ENCODE data around the gene TFPT. TPM values are rescaled to one million over a fixed set of nuclear protein-coding genes. Genes with fewer than 3 reads are reported as not detected.

The TFPT gene
- total and polyA plus RNA-seq, 10 of the 15 experiments (the other 5 are each of a cell fraction or from before 2014, with no cell fraction given), result 1.7 to 40.2 (median 25.6) TPM

DNA sequence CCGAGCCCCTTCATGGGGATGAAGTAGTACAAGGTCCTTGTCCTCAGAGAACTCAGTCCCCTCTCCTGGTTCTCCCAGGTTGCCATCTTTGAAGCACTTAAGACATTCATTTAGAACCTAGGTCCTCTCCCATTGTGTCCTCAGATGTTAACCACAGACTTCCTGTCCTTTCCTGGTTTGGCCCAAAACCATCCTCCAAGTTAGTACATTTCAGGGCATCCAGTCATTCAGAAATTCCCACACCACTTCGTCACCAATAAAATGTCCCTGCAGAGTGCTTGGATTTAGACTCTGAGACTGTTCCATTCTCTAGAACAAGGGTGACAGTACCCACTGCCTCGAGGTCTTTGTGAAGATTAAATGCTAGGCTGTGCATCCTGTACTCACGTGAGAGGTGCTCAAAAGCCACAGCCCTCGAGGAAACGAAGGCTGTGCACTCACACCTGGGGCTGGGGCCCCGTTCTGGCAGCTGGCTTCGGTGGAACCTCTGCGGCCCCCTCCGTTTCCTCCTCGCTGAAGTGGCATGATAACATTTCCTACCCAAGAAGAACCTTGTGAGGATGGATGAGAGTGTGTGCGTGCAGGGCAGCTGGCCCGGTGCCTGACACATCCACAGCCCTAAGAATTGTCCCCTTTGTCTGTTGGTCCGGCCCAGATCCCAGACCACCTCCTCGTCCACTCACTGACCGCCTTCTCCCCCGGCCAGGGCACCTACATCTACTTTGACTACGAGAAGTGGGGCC is 39.3 kb upstream of the TFPT start:
- no peak overlapping the region for H3K4me2 ChIP-seq (ENCODE audit: control insufficient read depth, insufficient read depth)
- BruUV-seq (replicated peaks), result TSS peak; percentile 52
- ChIA-PET CTCF (no interaction called here), POLR2A (no interaction called here), SMC1A (ENCODE audit: uncharacterized antibody, unreplicated experiment) (no interaction called here), RAD21 (ENCODE audit: unreplicated experiment) (no interaction called here)
- no peaks in the 10 kb centered on the region for H3K9me3 ChIP-seq (replicated peaks; ENCODE audit: control insufficient read depth, insufficient read depth, low read length)
- no peaks in the 10 kb centered on the region for H4K20me1 ChIP-seq (ENCODE audit: control insufficient read depth, insufficient read depth)
- H3K9ac ChIP-seq (ENCODE audit: control insufficient read depth, insufficient read depth, low read length), result no peak overlapping the region
- DNase-seq (ENCODE audit: low read depth, low spot score) (no peak), FAIRE-seq (no peak), ATAC-seq (no peak)
- peaks cover 25% of the 10 kb centered on the region in 2 experiments; a peak in 3 of 4 replicates for H3K36me3 ChIP-seq (ENCODE audit: control insufficient read depth in 2 of 2, insufficient read depth in 2 of 2, low read length in 1 of 2)
- H3K4me1 ChIP-seq (ENCODE audit: control insufficient read depth, insufficient read depth, low read length), result no peaks in the 10 kb centered on the region
- no peaks in the 10 kb centered on the region for H3K27me3 ChIP-seq (replicated peaks in 1 of 2; ENCODE audit: control insufficient read depth in 2 of 2, insufficient read depth in 2 of 2, low read length in 1 of 2)
- in situ Hi-C loops (cut with MboI) (no loop called here), intact Hi-C loops (cut with micrococcal nuclease; ENCODE audit: unreplicated experiment) (no loop called here)
- no peak overlapping the region for H3K4me3 ChIP-seq
- H3K79me2 ChIP-seq (ENCODE audit: control insufficient read depth, insufficient read depth, low read length), result peaks cover 8% of the 10 kb centered on the region
- TF ChIP-seq SPI1 (IDR thresholded peaks at IDR 0.05; ENCODE audit: borderline replicate concordance, insufficient read depth, low read depth, low read length) (no peak), POU2F2 (IDR thresholded peaks at IDR 0.05; ENCODE audit: borderline replicate concordance, low read depth, low read length) (no peak), ZNF207 (IDR thresholded peaks at IDR 0.05; ENCODE audit: borderline replicate concordance) (no peak), POLR2A (IDR thresholded peaks at IDR 0.05; ENCODE audit: low read depth, low read length) (peak; percentile 64; the same call in 1 of the 2 replicates), BACH1 (IDR thresholded peaks at IDR 0.05; ENCODE audit: borderline replicate concordance) (no peak), SMC3 (IDR thresholded peaks at IDR 0.05; ENCODE audit: borderline replicate concordance, low read length) (no peak), CHD4 (IDR thresholded peaks at IDR 0.05) (no peak), BHLHE40 (IDR thresholded peaks at IDR 0.05; ENCODE audit: borderline replicate concordance in 1 of 2, low read depth in 2 of 2, low read length in 1 of 2) (peak; percentile 34 to 39; a peak in 3 of 4 replicates), KAT2A (conservative IDR thresholded peaks at IDR 0.05; ENCODE audit: control insufficient read depth, low read depth, low read length) (no peak), POLR2AphosphoS2 (IDR thresholded peaks at IDR 0.05; ENCODE audit: low read depth, low read length) (0 out of 2 replicates have a peak, but pooled peaks have one; percentile 29), PML (IDR thresholded peaks at IDR 0.05; ENCODE audit: low read length) (no peak)
- TF ChIP-seq, protein P1, sequence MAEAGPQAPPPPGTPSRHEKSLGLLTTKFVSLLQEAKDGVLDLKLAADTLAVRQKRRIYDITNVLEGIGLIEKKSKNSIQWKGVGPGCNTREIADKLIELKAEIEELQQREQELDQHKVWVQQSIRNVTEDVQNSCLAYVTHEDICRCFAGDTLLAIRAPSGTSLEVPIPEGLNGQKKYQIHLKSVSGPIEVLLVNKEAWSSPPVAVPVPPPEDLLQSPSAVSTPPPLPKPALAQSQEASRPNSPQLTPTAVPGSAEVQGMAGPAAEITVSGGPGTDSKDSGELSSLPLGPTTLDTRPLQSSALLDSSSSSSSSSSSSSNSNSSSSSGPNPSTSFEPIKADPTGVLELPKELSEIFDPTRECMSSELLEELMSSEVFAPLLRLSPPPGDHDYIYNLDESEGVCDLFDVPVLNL (IDR thresholded peaks at IDR 0.05; ENCODE audit: low read depth, low read length), result no peak
- 64% methylated on average over 18 of the region's 18 CpGs for WGBS (ENCODE audit: insufficient coverage, insufficient replicate concordance, low lambda C conversion rate, missing lambda C conversion rate)
- H3K27ac ChIP-seq (ENCODE audit: control insufficient read depth, insufficient read depth), result no peak overlapping the region
- no peak overlapping the region for H2AFZ ChIP-seq (ENCODE audit: control insufficient read depth, low read depth, low read length)

Measured in GM12878 (cell line).